ENCODE data around the gene BLOC1S4.

Gene BLOC1S4

DNA sequence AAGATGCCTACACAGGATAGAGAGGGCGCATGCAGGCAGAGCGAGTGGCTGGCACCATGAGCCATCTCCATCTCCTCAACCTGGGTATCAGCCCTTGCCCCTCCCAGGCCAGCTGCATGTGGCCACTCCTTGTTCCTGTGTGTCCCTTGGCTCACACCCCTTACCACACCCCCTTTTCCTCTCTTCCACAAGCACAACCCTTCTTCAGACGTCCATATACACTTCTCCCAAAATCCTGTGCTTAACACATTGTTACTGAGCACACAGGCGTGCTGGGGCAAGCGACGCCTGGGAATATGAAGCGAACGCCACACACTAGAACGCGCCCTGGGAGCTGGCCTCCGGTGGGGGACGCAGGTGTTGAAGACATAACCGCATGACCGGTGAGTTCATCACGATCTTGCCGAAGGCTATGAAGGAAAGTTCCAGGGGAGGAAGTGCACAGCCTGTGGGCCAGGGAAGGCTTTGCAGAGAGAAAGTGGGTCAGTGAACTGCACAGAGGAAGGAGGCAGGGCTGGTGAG, 47.4 kb downstream of the BLOC1S4 start:
- DNase-seq (ENCODE audit: low spot score) = no peak

- no peak for DNase-seq (ENCODE audit: low spot score)
These were observed 49.1 kb downstream of the BLOC1S4 start for GRCh38 chr4:6764976-6765620.

- no peak for DNase-seq (ENCODE audit: low spot score)
These were observed 49.7 kb downstream of the BLOC1S4 start for GRCh38 chr4:6765703-6766102.
